K562 (cell line): ENCODE measurements around the gene STIL. TPM values are rescaled to one million over a fixed set of nuclear protein-coding genes. Genes with fewer than 3 reads are reported as not detected.
A peak's percentile ranks its signal among the peaks of the same experiment; 100 is the strongest.
"Not testable (repeated sequence)": the region's sequence is repeated elsewhere in the genome, so short reads cannot be mapped to it uniquely, and the experiment has no call there.

ENCODE experiments used
- ATAC-seq: fragments of 200-7000 bp; cut with Tn5 transposase; 3 replicates; pipeline ENCODE4 v1.9.1; 2020; ENCODE audit warnings: moderate library complexity
- BruUV-seq: library from RNA; stranded (reverse); fragments of 400-500 nt; replicated peaks from 2 replicates; lab custom pipeline; 2021; lab: Mats Ljungman, UMichigan
- CTCF ChIA-PET: fragments of 300-600 bp; formaldehyde crosslinking; extraction: SDS; loops from one replicate; lab custom pipeline; 2021; ENCODE audit warnings: low intra/inter-chr PET ratio; lab: Yijun Ruan, JAX
- POLR2A ChIA-PET: fragments of 300-600, 350-650 bp; sonication (Branson Sonifier 250); formaldehyde crosslinking; extraction: SDS; loops from one replicate; lab custom pipeline; 2021; ENCODE audit warnings: antibody characterized with exemption, inconsistent platforms; lab: Yijun Ruan, JAX
- DNase-seq, 4 experiments: peaks; one replicate each; pipeline versions ENCODE4 v3.0.0 to v3.0.0-alpha.2; 2011 to 2018; ENCODE audit warnings: low spot score in 3 of 4, mixed read lengths in 3 of 4; ENCODE audit errors: extremely low read depth in 1 of 4
- FAIRE-seq: peaks from 2 replicates; lab custom pipeline; 2011; peaks lifted over from hg19 to GRCh38; lab: Jason Lieb, UNC
- H2AFZ ChIP-seq: 2 replicates; pipeline ENCODE4 v1.6.0; 2011; ENCODE audit warnings: low read depth, low read length, control low read depth, inconsistent platforms
- H3K27ac ChIP-seq: fragments of 200-600 bp; 3 replicates; pipeline ENCODE4 v1.8.0; 2011; ENCODE audit warnings: low read depth, mild to moderate bottlenecking, control low read depth, inconsistent platforms, low read length, moderate library complexity, mixed read lengths; ENCODE audit errors: extremely low read depth
- H3K27me3 ChIP-seq, 2 experiments: fragments of 300-600 bp in 1 of 2; 2 replicates in 1 of 2; 3 replicates in 1 of 2; pipeline versions ENCODE4 v1.6.0 to v1.8.0; 2011; ENCODE audit warnings: inconsistent platforms in 2 of 2, low read length in 2 of 2, mild to moderate bottlenecking in 1 of 2, mixed read lengths in 1 of 2, moderate library complexity in 1 of 2; ENCODE audit not compliant: control insufficient read depth in 2 of 2, insufficient read depth in 2 of 2
- H3K36me3 ChIP-seq: fragments of 300-600 bp; 3 replicates; pipeline ENCODE4 v1.8.0; 2011; ENCODE audit warnings: mild to moderate bottlenecking, low read length, inconsistent platforms; ENCODE audit not compliant: control insufficient read depth, insufficient read depth
- H3K4me1 ChIP-seq, 2 experiments: fragments of 200-600 bp in 1 of 2; replicated peaks in 1 of 2; 2 replicates in 1 of 2; 3 replicates in 1 of 2; pipeline versions ENCODE4 v1.5.1 to v1.8.0; 2011; ENCODE audit warnings: inconsistent platforms in 2 of 2, low read length in 2 of 2, mild to moderate bottlenecking in 1 of 2, mixed read lengths in 1 of 2, moderate library complexity in 1 of 2; ENCODE audit not compliant: control insufficient read depth in 2 of 2, insufficient read depth in 2 of 2
- H3K4me2 ChIP-seq: 2 replicates; pipeline ENCODE4 v1.6.1; 2011; ENCODE audit warnings: low read length, control low read depth, inconsistent platforms, mixed read lengths; ENCODE audit not compliant: insufficient read depth
- H3K4me3 ChIP-seq: fragments of 200-600 bp; sonication (generic), shearing (Covaris generic); 2 replicates; pipeline ENCODE4 v1.5.1; 2016; ENCODE audit warnings: control low read depth, inconsistent platforms
- H3K79me2 ChIP-seq: fragments of 200-600 bp; 3 replicates; pipeline ENCODE4 v1.8.0; 2011; ENCODE audit warnings: low read length, inconsistent platforms; ENCODE audit not compliant: control insufficient read depth, insufficient read depth
- H3K9ac ChIP-seq, 2 experiments: 2 replicates each; pipeline versions ENCODE4 v1.6.0 to v1.6.1; 2011; ENCODE audit warnings: low read depth in 2 of 2, low read length in 2 of 2, control low read depth in 1 of 2, inconsistent platforms in 1 of 2, mild to moderate bottlenecking in 1 of 2, mixed read lengths in 1 of 2; ENCODE audit not compliant: insufficient read depth in 1 of 2
- H3K9me1 ChIP-seq: one replicate; pipeline ENCODE4 v1.6.0; 2011; ENCODE audit warnings: inconsistent platforms, mild to moderate bottlenecking, low read length, moderate library complexity; ENCODE audit not compliant: control insufficient read depth, insufficient read depth
- H3K9me3 ChIP-seq: replicated peaks from 2 replicates; pipeline ENCODE4 v1.5.1; 2011; ENCODE audit warnings: low read depth, low read length, inconsistent platforms; ENCODE audit not compliant: control insufficient read depth, insufficient read depth
- H4K20me1 ChIP-seq: replicated peaks from 2 replicates; pipeline ENCODE4 v1.6.1; 2011; ENCODE audit warnings: low read length, inconsistent platforms, mixed read lengths; ENCODE audit not compliant: control insufficient read depth, insufficient read depth
- ARID1B ChIP-seq: fragments of 450-650 bp; IDR thresholded peaks from 2 replicates; pipeline ENCODE4 v1.6.1; 2016; ENCODE audit warnings: antibody characterized with exemption, mild to moderate bottlenecking, inconsistent platforms
- BCOR ChIP-seq: fragments of 450-650 bp; IDR thresholded peaks from 2 replicates; pipeline ENCODE4 v1.6.1; 2016
- CEBPG ChIP-seq, 3 experiments: fragments of 200-800 bp in 1 of 3; sonication (Bioruptor generic) in 1 of 3; sonication (generic) in 1 of 3; formaldehyde crosslinking in 1 of 3; IDR thresholded peaks in 2 of 3; conservative IDR thresholded peaks in 1 of 3; 2 replicates each; pipeline versions ENCODE4 v1.6.1 to v1.8.0; 2016 to 2022; ENCODE audit warnings: missing compliant biosample characterization in 2 of 3, missing genetic modification characterization in 2 of 3, mild to moderate bottlenecking in 1 of 3, missing genetic modification reagents in 1 of 3
- DPF2 ChIP-seq: fragments of 450-650 bp; IDR thresholded peaks from 2 replicates; pipeline ENCODE4 v1.6.1; 2016
- JUN ChIP-seq, 2 experiments: sonication (generic) in 1 of 2; formaldehyde crosslinking in 1 of 2; IDR thresholded peaks; 2 replicates each; pipeline versions ENCODE4 v1.6.1 to v1.8.0; 2012 to 2022; ENCODE audit warnings: borderline replicate concordance in 2 of 2, mild to moderate bottlenecking in 2 of 2, improper control_type of control experiment in 1 of 2, low read depth in 1 of 2, low read length in 1 of 2, missing genetic modification reagents in 1 of 2
- JUND ChIP-seq, 2 experiments: IDR thresholded peaks; 2 replicates in 1 of 2; 3 replicates in 1 of 2; pipeline ENCODE4 v1.6.1; 2011; ENCODE audit warnings: borderline replicate concordance in 2 of 2, low read depth in 2 of 2, low read length in 2 of 2, improper control_type of control experiment in 1 of 2, missing biosample characterization in 1 of 2, missing genetic modification characterization in 1 of 2, missing genetic modification reagents in 1 of 2
- KDM1A ChIP-seq, 2 experiments: fragments of 450-650 bp; IDR thresholded peaks; 2 replicates each; pipeline ENCODE4 v1.6.1; 2016; ENCODE audit warnings: mild to moderate bottlenecking in 2 of 2
- NCOR1 ChIP-seq: fragments of 450-650 bp; IDR thresholded peaks from 2 replicates; pipeline ENCODE4 v1.6.1; 2016; ENCODE audit warnings: mild to moderate bottlenecking, moderate library complexity
- SMARCA5 ChIP-seq: fragments of 450-650 bp; IDR thresholded peaks from 2 replicates; pipeline ENCODE4 v1.6.1; 2016
- SMARCE1 ChIP-seq: fragments of 450-650 bp; IDR thresholded peaks from 2 replicates; pipeline ENCODE4 v1.7.1; 2016; ENCODE audit warnings: mild to moderate bottlenecking
- TCF3 ChIP-seq: sonication (generic); formaldehyde crosslinking; IDR thresholded peaks from 2 replicates; pipeline ENCODE4 v1.4.0; 2020; ENCODE audit warnings: mild to moderate bottlenecking, missing genetic modification reagents
- ZFX ChIP-seq: sonication (generic); formaldehyde crosslinking; IDR thresholded peaks from 2 replicates; pipeline ENCODE4 v1.8.0; 2022; ENCODE audit warnings: mild to moderate bottlenecking, missing genetic modification reagents, moderate library complexity
- ZNF384 ChIP-seq: IDR thresholded peaks from 2 replicates; pipeline ENCODE4 v1.6.1; 2012; ENCODE audit warnings: low read depth, low read length, improper control_type of control experiment
- WGBS: fragments of 100-300 bp; shearing (Covaris generic); methylation state at CpG from one replicate; pipeline ENCODE4 v1.1.6; 2016; ENCODE audit warnings: low coverage, mixed read lengths; ENCODE audit not compliant: insufficient coverage; ENCODE audit errors: missing lambda C conversion rate; 5-methylcytosine and 5-hydroxymethylcytosine counted together
- in situ Hi-C: fragments of 300-500 bp; cut with MboI; formaldehyde crosslinking; loops from 4 replicates; pipeline ENCODE4 v1.15.0; 2018; ENCODE audit warnings: inconsistent platforms, mixed read lengths
- intact Hi-C: fragments of 100-400 bp; cut with micrococcal nuclease; formaldehyde crosslinking; loops from 2 replicates; pipeline ENCODE4 v1.14.2; 2022
- polyA plus RNA-seq, 8 experiments: library from polyadenylated mRNA; depleted of rRNA in 4 of 8; stranded (reverse) in 5 of 8; unstranded in 3 of 8; fragments of >200 nt; fragmentation: Nextera tagmentation in 2 of 8; fragmentation: Illumina TruSeq in 1 of 8; extraction: Ambion mirVana in 2 of 8; extraction: Trizol in 1 of 8; gene quantifications; 2 replicates each; pipeline versions ENCODE4 v1.2.1 to v1.2.3, GENCODE V29; 2011 to 2014; ENCODE audit warnings: inconsistent platforms in 1 of 8, missing spikeins in 1 of 8
- total RNA-seq, 7 experiments: library from RNA; depleted of rRNA in 6 of 7; stranded (reverse); fragments of >200 nt in 6 of 7; fragmentation: Illumina TruSeq in 2 of 7; extraction: Trizol in 2 of 7; gene quantifications; 2 replicates each; pipeline versions ENCODE4 v1.2.1 to v1.2.3, GENCODE V29; 2011 to 2021; ENCODE audit warnings: low replicate concordance in 1 of 7
- TF ChIP-seq, protein P1 (sequence below), 2 experiments: fragments of 450-650 bp in 1 of 2; sonication (generic) in 1 of 2; formaldehyde crosslinking in 1 of 2; IDR thresholded peaks in 1 of 2; conservative IDR thresholded peaks in 1 of 2; 2 replicates each; pipeline versions ENCODE4 v1.6.1 to v1.8.1; 2016 to 2023; ENCODE audit warnings: mild to moderate bottlenecking in 2 of 2, moderate library complexity in 2 of 2, inconsistent platforms in 1 of 2, missing genetic modification reagents in 1 of 2

Gene STIL
- total and polyA plus RNA-seq, 9 of the 15 experiments (the other 6 are each of a cell fraction or from before 2014, with no cell fraction given), result 10.5 to 77.4 (median 39.6) TPM

DNA sequence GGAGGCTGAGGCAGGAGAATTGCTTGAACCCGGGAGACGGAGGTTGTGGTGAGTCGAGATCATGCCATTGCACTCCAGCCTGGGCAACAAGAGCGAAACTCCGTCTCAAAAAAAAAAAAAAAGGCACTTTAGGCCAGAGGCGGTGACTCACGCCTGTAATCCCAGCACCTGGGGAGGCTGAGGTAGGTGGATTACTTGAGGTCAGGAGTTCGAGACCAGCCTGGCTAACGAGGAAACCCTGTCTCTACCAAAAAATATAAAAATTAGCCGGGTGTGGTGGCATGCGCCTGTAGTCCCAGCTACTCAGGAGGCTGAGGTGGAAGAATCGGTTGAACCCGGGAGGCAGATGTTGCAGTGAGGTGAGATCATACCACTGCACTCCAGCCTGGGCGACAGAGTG lies 6.0 kb upstream of the STIL start:
- POLR2A ChIA-PET, result interaction anchor here (18.5 kb wide), 1 partner anchor 12 kb away, joined by 318 read pairs; the partner anchor contains the start of gene CMPK1
- Histone ChIP-seq H3K4me2 (peak overlapping the region; percentile 47), H2AFZ (peak overlapping the region; percentile 83), H3K9ac (peak overlapping the region; percentile 3 to 43; a peak in 1 of 4 replicates), H3K4me1 (peaks cover 9 to 14% of the 10 kb centered on the region in 2 experiments)
- H3K4me3 ChIP-seq; H3K36me3 ChIP-seq; H3K9me3 ChIP-seq; BruUV-seq; FAIRE-seq; H4K20me1 ChIP-seq; H3K27me3 ChIP-seq; in situ Hi-C loops; H3K79me2 ChIP-seq; CTCF ChIA-PET; intact Hi-C loops; H3K27ac ChIP-seq; H3K9me1 ChIP-seq; TF ChIP-seq JUND (IDR thresholded peaks at IDR 0.05; ENCODE audit: borderline replicate concordance, low read depth, low read length); CEBPG (tag; conservative IDR thresholded peaks at IDR 0.05 in 1 of 2, IDR thresholded peaks at IDR 0.05 in 1 of 2); JUN (IDR thresholded peaks at IDR 0.05; ENCODE audit: borderline replicate concordance, low read depth, low read length): not testable (repeated sequence)
- 62% methylated on average over 11 of the region's 14 CpGs for WGBS
- TF ChIP-seq JUND (tag; IDR thresholded peaks at IDR 0.05; ENCODE audit: borderline replicate concordance, low read depth, low read length) (0 out of 3 replicates have a peak, but pooled peaks have one; percentile 19), CEBPG (CRISPR knock-in tag; IDR thresholded peaks at IDR 0.05) (0 out of 2 replicates have a peak, but pooled peaks have one; percentile 28), KDM1A (IDR thresholded peaks at IDR 0.05) (peak in 1 of 2 experiments; percentile 32; a peak in 1 of 4 replicates), ZFX (CRISPR knock-in tag) (peak; percentile 21; the same call in 1 of the 2 replicates), SMARCE1 (0 out of 2 replicates have a peak, but pooled peaks have one; percentile 41), ZNF384 (0 out of 2 replicates have a peak, but pooled peaks have one; percentile 37), NCOR1 (0 out of 2 replicates have a peak, but pooled peaks have one; percentile 13), TCF3 (0 out of 2 replicates have a peak, but pooled peaks have one; percentile 8), JUN (CRISPR knock-in tag; IDR thresholded peaks at IDR 0.05; ENCODE audit: borderline replicate concordance) (0 out of 2 replicates have a peak, but pooled peaks have one; percentile 26), DPF2 (peak; percentile 61), ARID1B (peak; percentile 34; the same call in 1 of the 2 replicates), SMARCA5 (peak; percentile 20; the same call in 1 of the 2 replicates), BCOR (peak; percentile 57; the same call in 1 of the 2 replicates)
- TF ChIP-seq, protein P1, sequence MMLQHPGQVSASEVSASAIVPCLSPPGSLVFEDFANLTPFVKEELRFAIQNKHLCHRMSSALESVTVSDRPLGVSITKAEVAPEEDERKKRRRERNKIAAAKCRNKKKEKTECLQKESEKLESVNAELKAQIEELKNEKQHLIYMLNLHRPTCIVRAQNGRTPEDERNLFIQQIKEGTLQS (IDR thresholded peaks at IDR 0.05), result peak; percentile 63
- TF ChIP-seq, protein P1 (CRISPR knock-in tag; conservative IDR thresholded peaks at IDR 0.05), result not testable (repeated sequence)
- ATAC-seq, result peak; percentile 16
- peak in 1 of 4 experiments; percentile 17 for DNase-seq
